ENCODE measurements around the gene PCCA.
"Not testable (repeated sequence)": the region's sequence is repeated elsewhere in the genome, so short reads cannot be mapped to it uniquely, and the experiment has no call there.

GRCh38 chr13:100092273-100092672 is 3.4 kb downstream of the PCCA start:
- not testable (repeated sequence) for TF ChIP-seq CTCF (IDR thresholded peaks at IDR 0.05; ENCODE audit: low read depth, low read length, missing input control); MAX (IDR thresholded peaks at IDR 0.05); RAD21 (IDR thresholded peaks at IDR 0.05); TAF1 (conservative IDR thresholded peaks at IDR 0.05); REST (IDR thresholded peaks at IDR 0.05); EGR1 (IDR thresholded peaks at IDR 0.05; ENCODE audit: low read depth in 2 of 2); HNF4A (conservative IDR thresholded peaks at IDR 0.05); GABPA (IDR thresholded peaks at IDR 0.05 in 1 of 2, conservative IDR thresholded peaks at IDR 0.05 in 1 of 2); SP1 (IDR thresholded peaks at IDR 0.05); HNF4G (IDR thresholded peaks at IDR 0.05); RXRA (IDR thresholded peaks at IDR 0.05)

Data from liver (tissue), 3 donors.